GM19025 (cell line): ENCODE data around the gene PC.

ENCODE experiments used
- ATAC-seq: cut with Tn5 transposase; IDR thresholded peaks from one replicate; pipeline ENCODE4 v1.9.1; 2021; ENCODE audit warnings: mild to moderate bottlenecking, low read depth, moderate library complexity; ENCODE audit not compliant: unreplicated experiment

The PC gene

GRCh38 chr11:66914505-66914904 lies 43.7 kb downstream of the PC start:
- no peak for ATAC-seq

GRCh38 chr11:66912911-66913310 lies 45.3 kb downstream of the PC start:
- no peak for ATAC-seq

- no peak for ATAC-seq
These were observed 45.8 kb downstream of the PC start for GRCh38 chr11:66912361-66912760.

- ATAC-seq: no peak
These were observed 47.5 kb downstream of the PC start for GRCh38 chr11:66910669-66911068.

GRCh38 chr11:66910016-66910415 lies 48.2 kb downstream of the PC start:
- ATAC-seq: no peak

GRCh38 chr11:66909181-66909580 lies 49.0 kb downstream of the PC start:
- no peak for ATAC-seq

GRCh38 chr11:66907751-66908630 lies 50.2 kb downstream of the PC start:
- no peak for ATAC-seq

- no peak for ATAC-seq
These were observed 52.0 kb downstream of the PC start for GRCh38 chr11:66906061-66906733.

- no peak for ATAC-seq
These were observed 52.6 kb downstream of the PC start for GRCh38 chr11:66905631-66906030.

GRCh38 chr11:66904981-66905521 lies 53.1 kb downstream of the PC start:
- no peak for ATAC-seq

GRCh38 chr11:66904561-66904960 lies 53.6 kb downstream of the PC start:
- ATAC-seq: no peak

- no peak for ATAC-seq
These were observed 54.1 kb downstream of the PC start for GRCh38 chr11:66904055-66904454.

GRCh38 chr11:66902486-66903177 lies 55.6 kb downstream of the PC start:
- no peak for ATAC-seq

GRCh38 chr11:66901964-66902390 lies 56.2 kb downstream of the PC start:
- ATAC-seq: no peak

- no peak for ATAC-seq
These were observed 64.0 kb downstream of the PC start for GRCh38 chr11:66894141-66894540.

GRCh38 chr11:66892911-66893310 lies 65.3 kb downstream of the PC start:
- ATAC-seq: no peak

GRCh38 chr11:66891851-66892660 lies 66.1 kb downstream of the PC start:
- no peak for ATAC-seq

GRCh38 chr11:66889960-66890359 lies 68.2 kb downstream of the PC start:
- ATAC-seq: no peak

- ATAC-seq: no peak
These were observed 69.9 kb downstream of the PC start for GRCh38 chr11:66888282-66888681.

- ATAC-seq: no peak
These were observed 70.7 kb downstream of the PC start for GRCh38 chr11:66887526-66887925.
